ENCODE results near the gene FGGY. TPM values are rescaled to one million over a fixed set of nuclear protein-coding genes. Genes with fewer than 3 reads are reported as not detected.

The FGGY gene
- total and polyA plus RNA-seq, 2 donors = 15.6 to 25.3 TPM

DNA sequence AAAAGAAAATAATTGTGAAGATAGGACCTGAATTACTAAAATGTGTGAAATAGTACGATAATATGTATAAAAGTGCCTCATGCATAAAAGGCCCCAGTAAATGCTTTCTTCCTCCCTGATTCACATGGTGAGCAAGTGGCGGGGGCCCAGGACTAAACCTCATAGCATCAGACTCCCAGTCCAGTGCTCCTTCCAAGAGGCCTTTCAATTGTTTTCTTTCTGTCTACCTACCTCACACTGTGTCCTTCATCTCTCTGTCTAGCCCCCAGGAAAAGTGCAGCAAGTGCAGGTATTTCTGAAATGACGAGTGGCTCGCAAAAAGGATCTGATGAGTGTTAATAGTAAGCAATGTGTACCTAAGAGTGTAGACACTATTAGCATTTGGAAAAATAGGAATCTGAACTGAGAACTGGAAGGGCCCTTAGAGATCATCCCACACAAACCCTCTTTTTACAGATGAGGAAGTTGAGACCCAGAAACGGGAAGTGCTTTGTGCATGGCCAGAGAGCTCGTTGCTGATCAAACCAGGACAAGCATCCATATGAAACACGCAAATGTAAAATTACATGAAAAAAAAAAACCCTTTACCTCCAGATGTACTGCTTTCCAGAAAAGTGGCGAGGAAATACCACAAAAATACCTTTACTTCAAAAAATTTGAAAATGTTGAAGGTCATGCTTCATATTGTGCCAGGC is 399.7 kb downstream of the FGGY start:
- H3K4me3 ChIP-seq (ENCODE audit: low read length in 2 of 2) = no peak overlapping the region
- WGBS = 55% methylated on average over 8 of the region's 8 CpGs
- no peaks in the 10 kb centered on the region for H3K36me3 ChIP-seq (ENCODE audit: control insufficient read depth in 2 of 2, insufficient read depth in 2 of 2, low read length in 1 of 2)
- H3K27me3 ChIP-seq (ENCODE audit: control insufficient read depth in 2 of 2, insufficient read depth in 1 of 2, low read length in 1 of 2) = no peaks in the 10 kb centered on the region
- peak in 5 of 9 donors; percentile 8 to 57 (median 22) for DNase-seq (ENCODE audit: low read depth in 6 of 9, low spot score in 9 of 9)
- peaks cover 3 to 16% of the 10 kb centered on the region in 2 donors for H3K4me1 ChIP-seq (ENCODE audit: control insufficient read depth in 2 of 2, insufficient read depth in 2 of 2, low read length in 2 of 2)
- H3K9me3 ChIP-seq (ENCODE audit: control insufficient read depth in 2 of 2, insufficient read depth in 1 of 2, low read length in 1 of 2) = no peaks in the 10 kb centered on the region
- peak overlapping the region in 1 of 2 donors; percentile 85 for H3K27ac ChIP-seq (ENCODE audit: low read depth in 1 of 2, low read length in 1 of 2)

DNA sequence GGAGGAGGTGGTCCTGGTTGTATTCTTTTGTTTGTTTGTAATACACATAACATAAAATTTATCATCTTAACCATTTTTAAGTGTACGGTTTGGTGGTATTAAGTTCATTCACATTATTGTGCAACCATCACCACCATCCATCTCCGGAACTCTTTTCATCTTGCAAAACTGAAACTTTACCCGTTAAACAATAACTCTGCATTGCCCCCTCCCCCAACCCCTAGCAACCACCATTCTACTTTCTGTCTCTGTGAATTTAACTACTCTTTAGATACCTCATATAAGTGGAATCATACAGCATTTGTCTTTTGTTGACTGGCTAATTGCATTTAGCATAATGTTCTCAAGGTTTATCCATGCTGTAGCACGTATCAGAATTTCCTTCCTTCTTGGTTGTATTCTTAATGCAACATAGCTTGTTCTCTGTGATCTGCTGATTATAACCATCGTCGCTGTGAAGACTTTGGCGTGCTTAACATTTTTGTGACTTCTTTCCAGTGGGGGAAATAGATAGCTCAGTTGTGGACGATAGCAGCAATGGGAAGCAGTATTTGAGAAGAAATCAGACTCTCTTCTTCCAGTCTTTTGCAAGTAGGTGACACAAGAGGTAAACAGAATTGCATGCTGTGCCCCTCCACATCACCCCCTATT is 400.4 kb downstream of the FGGY start:
- Histone ChIP-seq H3K9me3 (ENCODE audit: control insufficient read depth in 2 of 2, insufficient read depth in 1 of 2, low read length in 1 of 2) (no peaks in the 10 kb centered on the region), H3K27me3 (ENCODE audit: control insufficient read depth in 2 of 2, insufficient read depth in 1 of 2, low read length in 1 of 2) (no peaks in the 10 kb centered on the region), H3K4me3 (ENCODE audit: low read length in 2 of 2) (peak overlapping the region; percentile 12 to 18), H3K27ac (ENCODE audit: low read depth in 1 of 2, low read length in 1 of 2) (peak overlapping the region in 1 of 2 donors; percentile 85), H3K36me3 (ENCODE audit: control insufficient read depth in 2 of 2, insufficient read depth in 2 of 2, low read length in 1 of 2) (no peaks in the 10 kb centered on the region), H3K4me1 (ENCODE audit: control insufficient read depth in 2 of 2, insufficient read depth in 2 of 2, low read length in 2 of 2) (peaks cover 3 to 16% of the 10 kb centered on the region in 2 donors)
- 23% methylated on average over 8 of the region's 8 CpGs for WGBS
- DNase-seq (ENCODE audit: low read depth in 6 of 9, low spot score in 9 of 9) = peak; percentile 43 to 83 (median 57)

DNA sequence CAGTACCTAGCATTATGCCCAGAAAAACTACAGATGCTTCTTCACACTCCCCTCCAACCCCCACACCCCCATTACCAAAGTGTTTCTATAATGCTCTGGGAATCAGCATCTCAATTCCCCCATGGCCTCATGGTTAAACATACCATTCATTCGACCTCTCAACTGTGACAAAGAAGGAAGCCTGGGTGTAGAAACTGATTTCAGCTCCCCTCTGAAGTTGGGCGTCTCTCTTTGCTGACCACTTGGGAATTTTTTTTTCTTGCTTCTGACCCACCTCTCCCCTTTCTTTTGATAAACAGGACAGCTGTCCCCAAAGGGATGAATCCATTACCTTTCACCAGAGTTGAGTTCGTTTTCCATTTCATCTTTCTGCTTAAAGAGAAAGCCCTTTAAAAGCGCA is 401.5 kb downstream of the FGGY start:
- WGBS = 96% methylated on average over 4 of the region's 4 CpGs
- Histone ChIP-seq H3K36me3 (ENCODE audit: control insufficient read depth in 2 of 2, insufficient read depth in 2 of 2, low read length in 1 of 2) (no peaks in the 10 kb centered on the region), H3K9me3 (ENCODE audit: control insufficient read depth in 2 of 2, insufficient read depth in 1 of 2, low read length in 1 of 2) (no peaks in the 10 kb centered on the region), H3K27ac (ENCODE audit: low read depth in 1 of 2, low read length in 1 of 2) (no peak overlapping the region), H3K27me3 (ENCODE audit: control insufficient read depth in 2 of 2, insufficient read depth in 1 of 2, low read length in 1 of 2) (no peaks in the 10 kb centered on the region), H3K4me3 (ENCODE audit: low read length in 2 of 2) (no peak overlapping the region), H3K4me1 (ENCODE audit: control insufficient read depth in 2 of 2, insufficient read depth in 2 of 2, low read length in 2 of 2) (peaks cover 3 to 16% of the 10 kb centered on the region in 2 donors)
- DNase-seq (ENCODE audit: low read depth in 6 of 9, low spot score in 9 of 9) = no peak

DNA sequence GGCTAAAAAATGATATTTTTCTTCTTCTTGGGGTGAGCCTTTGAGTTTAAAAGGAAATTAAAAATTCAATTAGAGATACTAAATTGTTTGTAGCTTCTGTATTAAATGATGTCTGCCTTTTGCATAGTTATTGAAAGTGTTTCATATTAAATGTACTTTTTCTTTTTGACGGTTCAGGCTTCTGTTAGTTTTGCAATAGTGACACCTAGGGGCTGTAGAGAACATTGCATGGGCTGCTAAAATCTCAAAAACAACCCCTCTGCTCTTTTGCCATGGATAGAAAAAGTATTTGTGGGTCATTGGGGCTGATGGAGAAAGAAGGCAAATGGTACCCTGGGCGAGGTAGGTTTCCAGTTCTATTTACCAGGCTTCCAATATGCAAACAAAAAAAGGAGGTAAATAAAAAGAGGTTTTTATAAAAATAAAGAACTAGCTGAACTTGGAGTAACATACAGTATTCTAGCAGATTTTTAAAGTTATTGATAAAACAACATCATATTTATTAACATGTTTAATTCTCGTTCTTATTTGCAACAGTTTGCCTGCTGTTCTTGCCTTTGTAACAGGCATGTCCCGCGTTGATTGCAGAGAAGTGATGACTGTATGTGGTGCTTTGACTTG is 402.4 kb downstream of the FGGY start:
- no peak overlapping the region for H3K27ac ChIP-seq (ENCODE audit: low read depth in 1 of 2, low read length in 1 of 2)

DNA sequence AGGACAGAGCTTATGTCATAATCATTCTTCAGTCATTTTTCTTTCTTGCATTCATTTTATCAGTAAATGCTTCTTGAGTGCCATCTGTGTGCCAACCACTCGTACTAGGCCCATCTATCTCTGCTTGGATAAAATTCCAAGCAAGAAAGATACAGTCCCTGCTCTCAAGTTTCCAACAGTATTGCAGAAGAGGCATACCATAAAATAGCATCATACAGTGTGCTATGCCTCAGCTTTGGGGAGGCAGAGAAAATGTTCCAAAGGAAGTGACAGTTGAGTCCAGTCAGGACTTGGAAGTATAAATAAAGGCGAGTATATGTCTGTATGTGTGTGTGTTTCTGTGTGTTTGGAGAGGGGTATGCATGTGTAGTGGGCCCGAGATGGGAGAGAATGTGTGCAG is 404.5 kb downstream of the FGGY start:
- no peaks in the 10 kb centered on the region for H3K27me3 ChIP-seq (ENCODE audit: control insufficient read depth in 2 of 2, insufficient read depth in 1 of 2, low read length in 1 of 2)
- H3K9me3 ChIP-seq (ENCODE audit: control insufficient read depth in 2 of 2, insufficient read depth in 1 of 2, low read length in 1 of 2) = no peaks in the 10 kb centered on the region
- WGBS = 97% methylated on average over 3 of the region's 3 CpGs
- peaks cover 3 to 15% of the 10 kb centered on the region in 2 donors for H3K4me1 ChIP-seq (ENCODE audit: control insufficient read depth in 2 of 2, insufficient read depth in 2 of 2, low read length in 2 of 2)
- H3K36me3 ChIP-seq (ENCODE audit: control insufficient read depth in 2 of 2, insufficient read depth in 2 of 2, low read length in 1 of 2) = no peaks in the 10 kb centered on the region
- DNase-seq (ENCODE audit: low read depth in 6 of 9, low spot score in 9 of 9) = no peak
- H3K27ac ChIP-seq (ENCODE audit: low read depth in 1 of 2, low read length in 1 of 2) = no peak overlapping the region
- no peak overlapping the region for H3K4me3 ChIP-seq (ENCODE audit: low read length in 2 of 2)

More for the DNA sequence above, 402.4 kb downstream of the FGGY start:
- peak in 7 of 9 donors; percentile 35 to 79 (median 50) for DNase-seq (ENCODE audit: low read depth in 6 of 9, low spot score in 9 of 9)
- 57% methylated on average over 5 of the region's 5 CpGs for WGBS
- Histone ChIP-seq H3K4me3 (ENCODE audit: low read length in 2 of 2) (no peak overlapping the region), H3K9me3 (ENCODE audit: control insufficient read depth in 2 of 2, insufficient read depth in 1 of 2, low read length in 1 of 2) (no peaks in the 10 kb centered on the region), H3K27me3 (ENCODE audit: control insufficient read depth in 2 of 2, insufficient read depth in 1 of 2, low read length in 1 of 2) (no peaks in the 10 kb centered on the region), H3K36me3 (ENCODE audit: control insufficient read depth in 2 of 2, insufficient read depth in 2 of 2, low read length in 1 of 2) (no peaks in the 10 kb centered on the region), H3K4me1 (ENCODE audit: control insufficient read depth in 2 of 2, insufficient read depth in 2 of 2, low read length in 2 of 2) (peaks cover 3 to 16% of the 10 kb centered on the region in 2 donors)

DNA sequence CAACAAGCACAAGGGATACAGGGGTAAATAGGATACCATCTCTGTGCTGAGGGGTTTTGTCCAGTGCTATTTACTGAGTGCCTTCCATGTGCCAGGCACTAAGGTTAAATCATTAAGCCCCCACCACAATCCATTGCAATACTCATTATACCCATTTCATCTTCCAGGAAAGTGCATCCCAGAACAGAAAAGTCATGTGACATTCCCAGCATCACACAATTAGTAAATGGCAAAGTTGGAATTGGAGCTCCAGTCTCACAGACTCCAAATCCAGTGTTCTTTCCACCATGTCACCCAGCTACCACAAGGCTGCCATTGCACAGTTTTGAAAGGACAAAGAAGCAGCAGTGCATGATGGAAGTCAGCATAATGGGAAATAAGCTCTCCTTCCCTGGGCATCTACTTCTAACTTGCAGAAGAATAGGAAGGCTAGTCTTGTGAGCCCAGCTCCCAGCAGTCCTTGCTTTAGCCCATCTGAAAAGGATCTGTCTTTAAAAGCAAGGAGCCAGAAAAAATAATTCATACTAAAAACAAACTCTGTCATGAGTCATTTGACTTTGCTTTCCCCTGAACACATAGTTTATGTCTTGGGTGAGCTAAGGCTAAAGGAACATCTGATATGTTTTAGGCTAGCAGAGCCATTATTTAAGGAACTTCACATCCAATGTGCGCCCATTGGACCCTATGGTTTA is 406.5 kb downstream of the FGGY start:
- no peak overlapping the region for H3K27ac ChIP-seq (ENCODE audit: low read depth in 1 of 2, low read length in 1 of 2)
- no peak overlapping the region for H3K4me3 ChIP-seq (ENCODE audit: low read length in 2 of 2)
- DNase-seq (ENCODE audit: low read depth in 6 of 9, low spot score in 9 of 9) = no peak
- 90% methylated on average over 1 of the region's 1 CpG for WGBS
- H3K27me3 ChIP-seq (ENCODE audit: control insufficient read depth in 2 of 2, insufficient read depth in 1 of 2, low read length in 1 of 2) = no peaks in the 10 kb centered on the region
- H3K4me1 ChIP-seq (ENCODE audit: control insufficient read depth in 2 of 2, insufficient read depth in 2 of 2, low read length in 2 of 2) = peaks cover 0 to 3% of the 10 kb centered on the region in 2 donors
- H3K36me3 ChIP-seq (ENCODE audit: control insufficient read depth in 2 of 2, insufficient read depth in 2 of 2, low read length in 1 of 2) = no peaks in the 10 kb centered on the region
- H3K9me3 ChIP-seq (ENCODE audit: control insufficient read depth in 2 of 2, insufficient read depth in 1 of 2, low read length in 1 of 2) = no peaks in the 10 kb centered on the region

DNA sequence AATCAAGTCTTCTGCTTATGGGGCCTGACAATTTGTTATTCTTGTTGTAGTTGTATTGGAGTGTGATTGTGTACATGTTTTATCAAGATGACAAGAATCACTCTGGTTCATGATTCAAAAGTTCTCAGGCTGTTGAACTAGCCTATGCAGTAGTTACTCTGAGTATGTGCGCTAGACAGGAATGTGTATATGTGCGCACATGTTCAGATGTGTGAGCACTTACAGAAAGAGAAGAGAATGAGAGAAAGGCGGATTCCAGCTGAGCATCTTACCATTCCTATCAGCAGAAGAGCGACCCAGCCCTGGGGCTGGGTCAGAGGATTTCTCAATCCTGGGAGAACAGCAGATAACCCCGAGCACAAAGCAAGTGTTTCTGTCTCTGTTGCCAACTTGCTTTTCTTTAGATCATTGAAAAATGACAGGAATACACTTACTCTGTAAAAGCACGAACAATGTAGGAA is 407.1 kb downstream of the FGGY start:
- Histone ChIP-seq H3K9me3 (ENCODE audit: control insufficient read depth in 2 of 2, insufficient read depth in 1 of 2, low read length in 1 of 2) (no peaks in the 10 kb centered on the region), H3K36me3 (ENCODE audit: control insufficient read depth in 2 of 2, insufficient read depth in 2 of 2, low read length in 1 of 2) (no peaks in the 10 kb centered on the region), H3K27me3 (ENCODE audit: control insufficient read depth in 2 of 2, insufficient read depth in 1 of 2, low read length in 1 of 2) (no peaks in the 10 kb centered on the region), H3K4me1 (ENCODE audit: control insufficient read depth in 2 of 2, insufficient read depth in 2 of 2, low read length in 2 of 2) (no peaks in the 10 kb centered on the region), H3K27ac (ENCODE audit: low read depth in 1 of 2, low read length in 1 of 2) (no peak overlapping the region), H3K4me3 (ENCODE audit: low read length in 2 of 2) (no peak overlapping the region)
- no peak for DNase-seq (ENCODE audit: low read depth in 6 of 9, low spot score in 9 of 9)
- WGBS = 95% methylated on average over 6 of the region's 6 CpGs

DNA sequence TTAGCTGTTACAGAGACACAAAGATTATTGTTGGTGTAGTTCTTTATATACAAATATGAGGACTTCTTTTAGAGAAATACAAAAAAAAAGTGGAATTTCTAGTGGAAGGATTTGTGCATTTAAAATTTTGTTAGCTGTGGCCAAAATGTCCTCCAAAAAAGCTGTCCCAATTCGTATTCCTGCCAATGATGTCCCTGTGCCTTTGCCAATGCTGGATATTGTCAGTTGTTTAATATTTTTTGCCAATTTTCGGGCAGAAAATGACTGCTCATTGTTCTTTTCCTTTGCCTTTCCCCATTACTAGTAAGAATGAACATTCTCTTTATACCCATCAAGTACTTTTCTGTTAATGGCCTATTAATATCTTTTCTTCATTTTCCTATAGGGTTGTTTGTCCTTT is 407.8 kb downstream of the FGGY start:
- H3K4me1 ChIP-seq (ENCODE audit: control insufficient read depth in 2 of 2, insufficient read depth in 2 of 2, low read length in 2 of 2) = no peaks in the 10 kb centered on the region
- 95% methylated on average over 2 of the region's 2 CpGs for WGBS
- H3K36me3 ChIP-seq (ENCODE audit: control insufficient read depth in 2 of 2, insufficient read depth in 2 of 2, low read length in 1 of 2) = no peaks in the 10 kb centered on the region
- no peak overlapping the region for H3K27ac ChIP-seq (ENCODE audit: low read depth in 1 of 2, low read length in 1 of 2)
- no peak for DNase-seq (ENCODE audit: low read depth in 6 of 9, low spot score in 9 of 9)
- H3K4me3 ChIP-seq (ENCODE audit: low read length in 2 of 2) = no peak overlapping the region
- peaks cover 0 to 3% of the 10 kb centered on the region in 2 donors for H3K9me3 ChIP-seq (ENCODE audit: control insufficient read depth in 2 of 2, insufficient read depth in 1 of 2, low read length in 1 of 2)
- H3K27me3 ChIP-seq (ENCODE audit: control insufficient read depth in 2 of 2, insufficient read depth in 1 of 2, low read length in 1 of 2) = no peaks in the 10 kb centered on the region
